Measurements from ENCODE around the gene MGAT3. TPM values are rescaled to one million over a fixed set of nuclear protein-coding genes. Genes with fewer than 3 reads are reported as not detected.

The MGAT3 gene
- total RNA-seq, 1 experiment from 2014 or later, result 5.0 TPM

- no peak overlapping the region for H2BK20ac ChIP-seq (ENCODE audit: low read depth, low read length, poor library complexity, severe bottlenecking)
- no peak overlapping the region for H2AK5ac ChIP-seq (ENCODE audit: insufficient read length, low read length)
- H4K8ac ChIP-seq (replicated peaks; ENCODE audit: insufficient read length, low read depth, low read length), result no peak overlapping the region
- no peak overlapping the region for H3K27ac ChIP-seq (ENCODE audit: insufficient read length, low read depth, low read length)
- H4K91ac ChIP-seq (ENCODE audit: insufficient read length, low read depth, low read length), result no peak overlapping the region
- H2BK15ac ChIP-seq (ENCODE audit: low read depth, low read length), result no peak overlapping the region
- peaks cover 8% of the 10 kb centered on the region for H3K27me3 ChIP-seq (ENCODE audit: insufficient read depth, low read length)
- Mint-ChIP-seq H3K9me3 (peaks cover 0 to 3% of the 10 kb centered on the region in 2 experiments; a peak in 1 of 5 replicates), H3K27me3 (ENCODE audit: low read depth) (peaks cover 89% of the 10 kb centered on the region), H3K27ac (no peak overlapping the region), H3K4me1 (peaks cover 0 to 2% of the 10 kb centered on the region in 2 experiments; a peak in 1 of 4 replicates), H3K36me3 (ENCODE audit: insufficient read depth in 1 of 3, low read depth in 3 of 3) (no peaks in the 10 kb centered on the region; a peak in 1 of 7 replicates), H3K4me3 (no peak overlapping the region)
- H3K9ac ChIP-seq (ENCODE audit: extremely low read depth, insufficient read length, low read length), result no peak overlapping the region
- H2AFZ ChIP-seq (ENCODE audit: low read length), result no peak overlapping the region
- H2BK12ac ChIP-seq (ENCODE audit: insufficient read length, low read depth, low read length), result no peak overlapping the region
- H3K9me3 ChIP-seq (ENCODE audit: control insufficient read depth, low read depth, low read length), result no peaks in the 10 kb centered on the region
- no peak overlapping the region for H3K18ac ChIP-seq (ENCODE audit: insufficient read length, low read depth, low read length)
- H3K79me2 ChIP-seq (ENCODE audit: insufficient read depth, low read length), result no peaks in the 10 kb centered on the region
- no peaks in the 10 kb centered on the region for H4K20me1 ChIP-seq (ENCODE audit: control insufficient read depth, insufficient read depth, insufficient read length)
- no peak overlapping the region for H2BK5ac ChIP-seq (ENCODE audit: insufficient read length, low read length)
- H3K79me1 ChIP-seq (ENCODE audit: insufficient read depth, low read depth, low read length, poor library complexity, severe bottlenecking), result no peaks in the 10 kb centered on the region
- H2BK120ac ChIP-seq (ENCODE audit: low read depth, low read length, poor library complexity, severe bottlenecking), result no peak overlapping the region
- H3K23me2 ChIP-seq (ENCODE audit: insufficient read length, low read depth, low read length, poor library complexity, severe bottlenecking), result no peaks in the 10 kb centered on the region
- TF ChIP-seq CTCF (conservative IDR thresholded peaks at IDR 0.05), result peak; percentile 80
- H3K56ac ChIP-seq (ENCODE audit: insufficient read length, low read depth, low read length), result no peak overlapping the region
- H3K23ac ChIP-seq (ENCODE audit: insufficient read length, low read depth, low read length), result no peak overlapping the region
- no peak overlapping the region for H3T11ph ChIP-seq (ENCODE audit: low read length)
- no peak overlapping the region for H4K5ac ChIP-seq (ENCODE audit: insufficient read length, low read depth, low read length)
- no peaks in the 10 kb centered on the region for H3K4me1 ChIP-seq (ENCODE audit: insufficient read depth, low read length)
- no peak overlapping the region for H3K4me2 ChIP-seq (ENCODE audit: insufficient read depth, insufficient read length, low read length)
- WGBS (ENCODE audit: extremely low coverage, insufficient read length, low lambda C conversion rate), result no CpG with 5 or more reads among the region's 13 CpGs
- no peak overlapping the region; the same call in 1 of the 2 replicates for H3K14ac ChIP-seq (ENCODE audit: insufficient read depth, low read length)
- no peak overlapping the region for H3K4ac ChIP-seq (ENCODE audit: low read depth, low read length)
- peak; percentile 77 for DNase-seq
Measured at GRCh38 chr22:39496131-39496838, 39.5 kb downstream of the MGAT3 start.

Data from H9 (cell line).